Myocyte (in vitro differentiated cells): ENCODE results near the gene VGF. TPM values are rescaled to one million over a fixed set of nuclear protein-coding genes. Genes with fewer than 3 reads are reported as not detected.
"Not testable (repeated sequence)": the region's sequence is repeated elsewhere in the genome, so short reads cannot be mapped to it uniquely, and the experiment has no call there.

Experiments used
- DNase-seq: peaks from one replicate; pipeline ENCODE4 v3.0.0-alpha.2; 2012; ENCODE audit warnings: low read depth
- polyA plus RNA-seq: library from polyadenylated mRNA; unstranded; fragments of >200 nt; gene quantifications from one replicate; pipeline ENCODE4 v1.2.1, GENCODE V29; 2012; ENCODE audit warnings: missing spikeins
- total RNA-seq: library from RNA; depleted of rRNA; stranded (reverse); fragments of >200 nt; gene quantifications from 2 replicates; pipeline ENCODE4 v1.2.3, GENCODE V29; 2014

VGF gene
- total RNA-seq, result not detected in 2 replicates
- polyA plus RNA-seq, result not detected

DNA sequence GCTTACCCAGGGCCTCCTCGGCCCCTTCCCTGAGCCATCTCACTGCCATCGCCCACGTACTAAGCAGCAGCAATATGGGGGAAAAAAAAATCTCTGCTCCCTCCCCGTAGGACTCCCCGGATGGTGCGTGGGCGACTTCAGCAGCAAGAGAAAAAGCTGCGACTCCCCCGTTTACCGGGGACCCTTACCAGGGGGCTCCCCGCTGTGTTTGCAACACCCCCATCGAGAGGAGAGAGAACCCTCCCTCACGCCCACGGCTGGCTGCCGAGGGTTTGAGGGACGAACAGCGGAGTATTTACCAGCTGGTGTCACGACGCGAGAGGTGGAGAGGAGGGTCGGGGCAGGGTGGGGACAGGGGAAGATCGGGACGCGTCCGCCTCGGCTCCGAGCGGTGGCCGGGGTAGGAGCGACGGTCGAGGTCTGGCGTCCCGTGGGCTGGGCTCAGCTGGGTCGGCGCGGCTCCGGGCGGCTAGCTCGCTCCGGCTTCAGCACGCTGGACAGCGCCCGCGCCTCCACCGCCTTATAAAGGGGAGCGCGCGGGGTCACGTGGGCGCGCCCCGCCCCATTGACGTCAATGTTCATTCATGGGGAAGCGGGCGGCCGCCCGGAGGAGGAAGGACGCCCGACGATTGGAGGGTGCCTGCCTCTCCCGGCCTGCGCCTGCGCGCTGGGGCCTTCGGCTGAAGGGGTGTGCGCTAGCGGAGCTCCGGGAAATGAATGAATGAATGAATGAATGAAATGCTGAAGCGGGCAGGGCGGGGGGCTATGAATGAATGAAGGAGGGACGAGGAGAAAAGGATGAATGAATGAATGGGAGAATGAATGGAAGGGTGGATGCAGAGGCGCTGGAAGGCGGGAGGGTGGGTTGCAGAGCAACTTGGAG is at the start of gene VGF:
VGF (minus strand) TSS at position 495 of the 883 bp plus-strand sequence. CDS start 726 bp downstream, outside the sequence.
- peak; percentile 94 for DNase-seq

DNA sequence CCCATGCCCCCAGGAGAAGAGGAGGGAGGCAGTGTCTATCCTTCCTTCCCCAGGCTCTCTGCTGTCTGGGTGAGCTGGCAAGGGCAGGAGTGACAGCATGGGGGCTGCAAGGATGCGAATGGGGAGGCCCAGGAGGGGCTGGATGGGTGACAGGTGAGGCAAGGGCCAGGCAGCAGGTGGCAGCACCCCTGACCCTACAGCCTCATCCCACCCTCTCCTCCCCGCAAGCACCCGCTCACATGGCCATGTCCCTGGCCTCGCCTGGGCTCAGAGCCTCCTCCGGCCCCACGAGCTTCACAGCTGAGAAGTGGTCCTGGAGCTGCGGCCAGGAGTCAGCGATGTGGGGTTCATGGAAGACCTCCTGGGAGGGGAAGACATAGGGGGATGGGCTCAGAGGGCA is 46.6 kb upstream of the VGF start:
- DNase-seq, result no peak

GRCh38 chr7:101211501-101211900 is 46.1 kb upstream of the VGF start:
- no peak for DNase-seq

GRCh38 chr7:101210143-101210542 is 44.8 kb upstream of the VGF start:
- no peak for DNase-seq

GRCh38 chr7:101208794-101209193 is 43.4 kb upstream of the VGF start:
- no peak for DNase-seq

- no peak for DNase-seq
Measured at GRCh38 chr7:101207459-101207858, 42.1 kb upstream of the VGF start.

GRCh38 chr7:101206665-101207042 is 41.3 kb upstream of the VGF start:
- DNase-seq, result no peak

- DNase-seq, result no peak
Measured at GRCh38 chr7:101205901-101206664, 40.7 kb upstream of the VGF start.

GRCh38 chr7:101203740-101204738 is 38.7 kb upstream of the VGF start:
- DNase-seq, result not testable (repeated sequence)

GRCh38 chr7:101202603-101202918 is 37.2 kb upstream of the VGF start:
- no peak for DNase-seq

DNA sequence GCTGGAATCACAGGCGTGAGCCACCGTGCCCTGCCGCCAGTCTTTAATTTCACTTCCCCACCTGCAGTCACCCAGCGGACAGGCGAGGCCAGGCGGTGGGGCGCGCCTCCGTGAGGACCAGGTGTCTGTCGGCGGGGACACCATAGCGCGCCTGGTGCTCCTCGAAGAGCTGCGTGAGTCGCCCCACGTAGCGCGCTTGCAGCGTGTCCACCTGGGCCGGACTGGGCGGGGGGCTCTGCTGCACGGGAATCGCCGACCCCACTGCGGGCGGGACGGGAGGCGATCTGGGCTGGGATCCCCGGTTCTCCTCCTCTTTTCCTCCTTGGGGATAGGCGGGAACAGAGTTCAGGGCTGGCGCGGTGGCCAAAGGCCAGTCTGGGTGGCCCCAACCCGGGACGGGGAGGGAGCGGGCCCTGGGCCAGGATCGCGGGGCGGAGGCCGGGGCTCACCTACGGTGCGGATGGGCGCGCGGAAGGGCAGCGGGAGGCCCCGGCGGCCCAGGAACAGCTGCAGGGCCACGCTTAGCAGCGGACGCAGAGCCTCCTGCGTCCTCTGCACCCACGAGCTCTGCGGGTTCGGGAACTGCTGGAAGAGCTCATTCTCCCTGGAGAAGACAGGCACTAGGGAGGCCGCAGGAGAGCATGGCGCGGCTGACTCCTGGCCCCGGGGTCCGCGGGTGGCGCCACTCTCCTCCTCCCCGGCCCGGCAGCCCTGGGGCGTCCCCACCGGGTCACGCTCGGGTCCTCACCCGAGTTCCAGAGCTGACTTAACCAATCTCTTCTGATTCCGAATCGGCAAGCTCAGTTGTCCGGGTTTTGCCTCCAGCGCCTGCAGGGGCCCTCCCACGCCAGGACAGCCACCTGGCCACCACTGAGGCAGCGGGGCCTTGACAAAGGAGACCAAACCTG is 36.6 kb upstream of the VGF start:
- no peak for DNase-seq

- no peak for DNase-seq
Measured at GRCh38 chr7:101200862-101201599, 35.7 kb upstream of the VGF start, which contains the start of gene MOGAT3. TSS of gene MOGAT3 (minus strand) at chr7:101201036. CDS start at chr7:101200854, 182 bp downstream.

DNA sequence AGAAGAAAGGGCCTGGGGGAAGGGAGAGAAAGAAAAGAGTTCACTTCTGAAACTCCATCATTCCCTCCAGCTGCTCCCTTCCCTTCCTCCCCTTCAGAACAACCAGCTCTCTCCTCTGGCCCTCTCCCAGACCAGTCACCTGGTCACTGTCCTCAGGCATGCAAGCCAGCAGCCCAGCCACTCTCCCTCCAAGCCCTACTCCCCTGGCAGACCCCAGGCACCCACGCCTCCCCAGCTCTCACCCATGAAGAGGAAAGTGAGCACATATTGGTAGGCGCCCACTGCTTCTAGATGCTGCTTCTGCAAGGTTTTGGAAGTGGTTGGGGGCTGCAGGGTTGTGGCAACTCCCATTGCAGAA is 35.1 kb upstream of the VGF start:
- no peak for DNase-seq

DNA sequence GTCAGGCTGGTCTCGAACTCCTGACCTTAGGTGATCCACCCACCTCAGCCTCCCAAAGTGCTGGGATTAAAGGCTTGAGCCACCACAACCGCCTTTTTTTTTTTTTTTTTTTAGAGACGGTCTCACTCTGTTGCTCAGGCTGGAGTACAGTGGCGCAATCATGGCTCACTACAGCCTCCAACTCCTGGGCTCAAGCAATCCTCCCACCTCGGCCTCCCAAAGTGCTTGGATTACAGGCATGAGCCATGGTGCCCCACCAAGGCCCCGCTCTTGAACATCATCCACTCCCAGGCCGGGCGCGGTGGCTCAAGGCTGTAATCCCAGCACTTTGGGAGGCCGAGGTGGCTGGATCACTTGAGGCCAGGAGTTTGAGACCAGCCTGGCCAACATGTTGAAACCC is 34.2 kb upstream of the VGF start:
- DNase-seq, result not testable (repeated sequence)

DNA sequence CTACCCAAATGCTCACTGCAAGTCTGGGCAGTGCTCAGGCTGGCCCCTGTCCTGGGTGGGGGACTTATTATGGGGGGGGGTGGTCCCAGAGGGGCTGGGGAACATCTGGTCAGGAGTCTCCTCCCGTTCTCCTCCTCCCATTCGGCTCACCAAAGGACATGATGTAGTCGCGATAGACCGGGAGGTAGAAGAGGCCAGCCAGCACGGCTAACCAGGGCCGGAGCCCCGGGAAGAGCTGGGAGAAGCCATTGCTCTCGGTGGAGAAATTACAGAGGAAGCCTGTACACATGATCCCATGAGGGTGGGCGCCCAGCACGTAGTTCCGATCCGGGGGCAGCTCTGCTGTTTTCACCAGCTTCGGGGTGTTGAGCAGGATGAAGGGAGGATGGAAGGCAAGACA is 33.1 kb upstream of the VGF start:
- no peak for DNase-seq

DNA sequence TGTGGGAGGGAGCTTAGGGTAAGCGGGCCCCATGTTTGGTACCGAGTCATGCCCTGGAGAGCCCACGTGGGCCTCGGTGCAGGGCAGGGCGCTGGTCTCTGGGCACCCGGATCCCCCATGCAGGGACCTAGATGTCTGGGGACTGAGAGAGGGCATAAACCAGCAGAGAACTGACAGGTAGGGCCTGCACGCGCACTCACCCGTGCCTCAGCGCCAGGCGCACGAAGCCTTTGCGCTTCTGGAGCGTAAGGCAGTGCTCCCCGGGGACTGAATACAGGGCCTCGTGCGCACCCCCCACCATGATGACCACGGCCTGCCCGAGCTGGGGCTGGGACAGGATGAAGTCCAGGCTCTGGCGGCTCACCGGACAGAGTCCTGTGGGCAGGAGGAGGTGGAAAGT is 32.6 kb upstream of the VGF start:
- DNase-seq, result no peak

DNA sequence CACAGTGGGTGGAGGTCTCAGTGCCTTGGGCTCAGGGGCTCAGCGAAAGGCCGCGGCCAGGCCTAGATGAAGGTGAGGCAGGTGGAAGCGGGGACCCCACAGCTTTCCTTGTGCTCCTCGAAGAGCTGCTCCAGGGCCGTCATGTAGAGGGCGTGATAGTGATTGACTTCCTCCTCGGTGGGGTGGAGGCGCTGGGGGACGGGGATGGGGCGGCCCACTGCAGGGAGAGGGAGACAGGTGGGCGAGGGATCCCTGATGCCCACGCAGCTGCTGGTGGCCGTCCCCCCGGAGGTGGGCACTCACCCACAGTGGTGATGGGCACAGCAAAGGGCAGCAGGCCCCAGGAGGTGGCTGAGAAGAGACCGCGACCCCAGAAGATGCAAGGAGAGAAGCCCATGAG is 30.5 kb upstream of the VGF start:
- DNase-seq, result no peak

- DNase-seq, result no peak
Measured at GRCh38 chr7:101189109-101189508, 23.7 kb upstream of the VGF start.

DNA sequence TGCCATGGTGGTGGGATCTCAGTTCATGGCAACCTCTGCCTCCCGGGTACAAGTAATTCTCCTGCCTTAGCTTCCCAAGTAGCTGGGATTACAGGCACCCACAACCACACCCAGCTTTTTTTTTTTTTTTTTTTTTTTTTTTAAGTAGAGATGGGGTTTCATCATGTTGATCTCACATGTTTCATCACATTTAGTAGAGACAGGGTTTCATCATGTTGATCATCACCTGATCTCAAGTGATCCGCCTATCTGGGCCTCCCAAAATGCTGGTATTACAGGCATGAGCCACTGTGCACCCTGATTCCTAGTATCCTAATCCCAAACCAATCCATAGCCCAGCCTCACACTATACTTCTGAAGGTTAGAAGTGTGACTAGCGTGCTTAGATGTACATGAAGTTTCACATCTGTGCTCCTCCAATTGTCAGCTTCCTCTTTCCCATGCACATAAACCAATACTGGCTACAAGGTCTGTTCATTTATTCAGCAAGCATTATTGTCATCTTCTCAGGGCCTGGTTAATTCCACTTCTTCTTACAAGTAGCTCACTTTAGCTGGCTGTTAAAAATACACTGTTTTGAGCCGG is 21.6 kb upstream of the VGF start:
- DNase-seq, result no peak
